GM18517 (cell line): ENCODE measurements around the gene CENPL.
"Not testable (repeated sequence)": the region's sequence is repeated elsewhere in the genome, so short reads cannot be mapped to it uniquely, and the experiment has no call there.

Experiments used
- ATAC-seq: cut with Tn5 transposase; IDR thresholded peaks from one replicate; pipeline ENCODE4 v1.9.1; 2021; ENCODE audit warnings: mild to moderate bottlenecking, moderate library complexity; ENCODE audit not compliant: unreplicated experiment

CENPL gene, protein sequence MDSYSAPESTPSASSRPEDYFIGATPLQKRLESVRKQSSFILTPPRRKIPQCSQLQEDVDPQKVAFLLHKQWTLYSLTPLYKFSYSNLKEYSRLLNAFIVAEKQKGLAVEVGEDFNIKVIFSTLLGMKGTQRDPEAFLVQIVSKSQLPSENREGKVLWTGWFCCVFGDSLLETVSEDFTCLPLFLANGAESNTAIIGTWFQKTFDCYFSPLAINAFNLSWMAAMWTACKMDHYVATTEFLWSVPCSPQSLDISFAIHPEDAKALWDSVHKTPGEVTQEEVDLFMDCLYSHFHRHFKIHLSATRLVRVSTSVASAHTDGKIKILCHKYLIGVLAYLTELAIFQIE

DNA sequence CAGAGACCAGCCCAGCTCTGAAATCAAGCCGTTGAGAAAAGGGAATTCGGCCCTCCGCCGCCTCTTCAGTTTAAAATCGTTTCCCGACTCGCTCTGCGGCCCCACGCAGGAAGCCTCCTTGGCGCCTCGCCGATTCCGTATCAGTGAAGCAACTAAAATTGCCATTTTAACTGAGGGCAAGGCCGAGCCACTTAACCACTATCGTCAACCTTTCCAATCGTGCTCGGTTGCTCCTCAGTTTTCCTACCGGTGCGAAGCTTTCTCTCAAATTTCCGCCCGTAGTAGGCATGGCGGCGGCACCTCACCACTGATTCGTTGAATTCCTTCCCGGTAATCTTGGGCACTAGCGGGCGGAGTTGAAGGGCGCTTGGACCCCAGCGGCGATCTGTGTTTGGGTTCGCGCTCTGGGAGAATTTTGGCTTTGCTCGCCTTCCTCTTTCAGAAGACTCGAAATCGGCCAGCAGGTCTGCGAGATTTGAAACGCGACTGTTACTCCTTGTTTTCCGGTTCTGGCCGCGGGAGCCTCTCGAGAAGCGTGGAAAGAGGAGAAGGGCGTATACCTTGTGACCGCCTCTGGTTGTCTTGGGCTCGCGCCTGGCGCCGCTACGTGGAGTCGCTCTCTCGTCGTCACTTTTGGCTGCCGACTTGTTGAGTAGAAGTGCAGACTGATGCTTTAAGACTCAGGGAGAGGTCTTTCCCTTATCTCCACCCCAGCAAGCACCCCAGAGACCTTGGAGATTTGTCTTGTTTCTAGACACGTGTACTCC is at the start of gene CENPL, which contains the start of gene DARS2:
TSS of gene CENPL (minus strand) at position 569 of the 767 bp plus-strand sequence. CDS start 13,584 bp downstream, outside the sequence.
TSS of gene DARS2 (plus strand) at position 359 of the 767 bp plus-strand sequence. CDS start 557 bp downstream, outside the sequence.
- ATAC-seq = peak; percentile 88

DNA sequence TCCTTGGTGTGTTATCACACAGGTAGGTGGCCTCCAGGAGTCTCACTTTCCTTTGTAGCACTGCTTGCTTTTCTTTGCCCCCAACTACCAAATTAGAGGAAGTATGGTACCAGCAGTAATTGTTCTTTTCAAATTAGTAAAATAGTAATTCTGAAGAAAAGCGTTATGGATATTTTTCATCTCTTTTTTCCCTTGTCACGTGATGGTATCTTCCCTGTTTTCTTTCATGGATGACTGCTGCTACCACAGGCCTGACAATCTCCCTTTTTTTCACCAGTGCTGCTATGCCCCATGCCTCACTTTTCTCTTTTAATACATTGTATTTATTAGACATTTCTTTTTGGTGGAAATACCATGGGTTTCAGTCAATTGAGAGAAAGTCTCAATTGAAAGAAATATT is 46.8 kb upstream of the CENPL start:
- no peak for ATAC-seq

DNA sequence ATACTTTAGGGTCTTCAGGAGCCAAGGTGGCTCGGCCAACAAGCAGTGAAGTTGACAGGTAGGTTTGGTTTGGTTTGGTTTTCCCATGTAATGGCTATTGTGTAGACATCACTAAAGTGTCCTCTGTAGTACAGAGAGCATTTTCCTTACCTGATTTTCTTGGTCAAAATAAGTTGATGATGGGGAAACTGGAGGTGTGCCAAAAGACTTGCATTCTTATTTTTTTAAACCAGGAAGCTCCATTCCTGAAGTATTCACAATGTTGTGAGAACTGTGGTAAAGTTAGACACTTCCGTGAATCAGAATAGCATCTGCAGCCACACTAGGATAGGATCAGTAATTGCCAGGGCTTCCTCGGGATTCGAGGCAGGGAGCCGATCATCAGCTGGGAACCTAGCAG is 46.4 kb upstream of the CENPL start:
- ATAC-seq = no peak

DNA sequence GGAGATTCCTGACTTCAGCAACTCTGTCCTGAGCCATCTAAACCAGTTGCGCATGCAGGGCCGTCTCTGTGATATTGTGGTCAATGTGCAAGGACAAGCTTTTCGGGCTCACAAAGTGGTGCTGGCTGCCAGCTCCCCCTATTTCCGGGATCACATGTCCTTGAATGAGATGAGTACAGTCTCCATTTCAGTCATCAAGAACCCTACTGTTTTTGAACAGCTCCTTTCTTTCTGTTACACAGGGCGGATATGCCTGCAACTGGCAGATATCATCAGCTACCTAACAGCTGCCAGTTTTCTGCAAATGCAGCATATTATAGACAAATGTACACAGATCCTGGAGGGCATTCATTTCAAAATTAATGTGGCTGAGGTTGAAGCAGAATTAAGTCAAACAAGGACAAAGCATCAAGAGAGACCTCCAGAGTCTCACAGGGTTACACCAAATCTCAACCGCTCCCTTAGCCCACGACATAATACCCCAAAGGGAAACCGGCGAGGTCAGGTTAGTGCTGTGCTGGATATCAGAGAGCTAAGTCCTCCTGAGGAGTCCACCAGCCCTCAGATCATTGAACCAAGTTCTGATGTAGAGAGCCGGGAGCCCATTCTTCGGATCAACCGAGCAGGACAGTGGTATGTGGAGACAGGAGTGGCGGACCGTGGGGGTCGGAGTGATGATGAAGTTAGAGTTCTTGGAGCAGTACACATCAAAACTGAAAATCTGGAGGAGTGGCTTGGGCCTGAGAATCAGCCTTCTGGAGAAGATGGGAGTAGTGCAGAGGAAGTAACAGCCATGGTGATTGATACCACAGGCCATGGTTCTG is 45.8 kb upstream of the CENPL start:
- no peak for ATAC-seq

DNA sequence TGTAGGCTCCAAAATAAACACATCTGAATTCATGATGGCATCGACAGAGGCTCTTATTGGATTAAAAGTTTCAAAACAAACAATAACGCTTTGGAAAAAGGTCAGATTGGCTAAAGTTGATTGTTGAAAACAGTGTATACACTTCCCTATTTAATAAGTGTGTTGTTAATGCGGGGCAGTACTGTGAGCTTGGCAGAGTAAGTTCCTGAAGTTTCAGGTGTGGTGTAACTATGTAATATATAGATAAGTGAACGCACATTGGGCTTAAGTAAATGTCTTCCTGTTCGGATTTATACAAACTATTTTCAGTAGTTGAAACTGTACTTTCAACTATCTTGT is 44.3 kb upstream of the CENPL start:
- ATAC-seq = no peak

- peak; percentile 49 for ATAC-seq
Observed at GRCh38 chr1:173868266-173869020, 43.8 kb upstream of the CENPL start, which contains the start of gene ZBTB37. ZBTB37 (plus strand) TSS chr1:173868380; CDS start chr1:173870226, 1,846 bp downstream.

DNA sequence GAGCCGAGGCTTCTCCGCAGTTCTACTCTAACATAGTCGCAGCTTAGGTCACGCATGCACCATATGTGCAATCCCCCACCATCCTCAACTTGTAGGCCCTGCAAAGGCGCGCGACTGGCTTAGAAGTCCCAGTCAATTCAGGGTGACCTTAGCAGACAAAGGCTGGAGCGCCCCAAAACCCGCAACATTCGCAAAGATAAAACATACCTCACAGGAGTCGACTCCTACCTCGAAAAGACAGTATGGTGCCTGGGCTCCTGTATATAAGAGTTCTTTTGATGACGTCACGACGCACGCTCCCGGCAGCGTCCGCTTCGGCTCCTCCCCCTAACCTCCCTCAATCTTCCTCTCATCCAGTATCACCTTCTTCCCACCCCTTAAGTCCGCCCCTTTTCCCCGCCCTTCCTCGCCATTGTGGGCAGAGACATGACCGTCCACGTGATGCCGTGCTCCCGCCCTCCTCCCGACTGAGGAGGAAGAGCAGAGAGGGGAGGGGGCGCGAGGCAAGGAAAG is 43.1 kb upstream of the CENPL start, which contains the start of gene GAS5:
TSS of gene GAS5 (minus strand) at position 237 of the 513 bp plus-strand sequence.
- peak; percentile 79 for ATAC-seq

DNA sequence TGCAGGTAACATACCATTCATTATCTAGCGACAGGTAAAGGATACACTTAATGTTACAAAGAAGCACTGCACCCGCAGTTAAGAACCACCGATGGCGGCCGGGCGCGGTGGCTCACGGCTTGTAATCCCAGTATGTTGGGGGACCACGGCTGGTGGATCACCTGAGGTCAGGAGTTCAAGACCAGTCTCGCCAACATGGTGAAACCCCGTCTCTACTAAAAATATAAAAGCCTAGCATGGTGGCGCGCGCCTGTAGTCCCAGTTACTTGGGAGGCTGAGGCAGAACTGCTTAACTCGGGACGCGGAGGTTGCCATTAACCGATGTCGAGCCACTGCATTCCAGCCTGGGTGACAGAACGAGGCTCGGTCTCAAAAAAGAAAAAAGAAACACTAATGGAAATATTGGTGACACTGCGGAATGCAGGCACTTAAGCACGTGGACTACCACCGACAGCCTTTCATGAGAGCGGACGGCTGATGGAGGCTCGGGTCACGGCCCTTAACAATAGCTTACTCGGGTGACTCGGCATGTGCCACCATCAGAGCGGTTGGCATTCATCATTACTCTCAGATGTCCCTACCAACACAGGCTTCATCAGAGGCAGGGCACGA is 42.6 kb upstream of the CENPL start:
- no peak for ATAC-seq

- ATAC-seq = no peak
Observed at GRCh38 chr1:173866413-173867115, 41.9 kb upstream of the CENPL start.

DNA sequence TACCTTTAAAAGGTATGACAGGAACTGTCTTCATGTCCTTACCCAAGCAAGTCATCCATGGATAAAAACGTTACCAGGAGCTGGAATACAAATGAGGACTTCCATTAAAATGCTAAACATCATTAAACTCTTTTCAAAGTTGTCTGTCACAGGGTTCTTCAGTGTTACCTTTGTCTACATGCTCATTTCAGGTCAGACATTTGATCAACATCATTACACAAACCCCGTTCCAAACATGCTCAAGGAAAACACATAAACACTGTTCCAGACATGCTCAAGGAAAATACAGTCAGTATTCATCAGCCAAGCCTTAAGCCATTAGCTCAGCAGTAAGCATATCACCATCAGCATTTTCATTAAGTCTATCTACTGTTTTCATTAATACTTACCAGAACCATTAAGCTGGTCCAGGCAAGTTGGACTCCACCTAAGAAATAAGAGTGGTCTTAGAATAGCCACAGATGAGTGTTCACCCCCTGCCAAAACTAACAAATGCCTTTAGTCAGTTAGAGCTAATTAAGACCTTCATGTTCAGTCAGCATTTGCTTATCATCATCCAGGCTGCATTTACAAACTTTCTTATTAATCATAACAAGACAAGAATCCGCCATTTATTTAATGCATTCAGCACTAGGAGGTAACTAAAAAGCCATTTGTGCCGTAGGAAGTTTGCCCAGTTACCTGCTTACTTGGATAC is 40.9 kb upstream of the CENPL start:
- no peak for ATAC-seq

DNA sequence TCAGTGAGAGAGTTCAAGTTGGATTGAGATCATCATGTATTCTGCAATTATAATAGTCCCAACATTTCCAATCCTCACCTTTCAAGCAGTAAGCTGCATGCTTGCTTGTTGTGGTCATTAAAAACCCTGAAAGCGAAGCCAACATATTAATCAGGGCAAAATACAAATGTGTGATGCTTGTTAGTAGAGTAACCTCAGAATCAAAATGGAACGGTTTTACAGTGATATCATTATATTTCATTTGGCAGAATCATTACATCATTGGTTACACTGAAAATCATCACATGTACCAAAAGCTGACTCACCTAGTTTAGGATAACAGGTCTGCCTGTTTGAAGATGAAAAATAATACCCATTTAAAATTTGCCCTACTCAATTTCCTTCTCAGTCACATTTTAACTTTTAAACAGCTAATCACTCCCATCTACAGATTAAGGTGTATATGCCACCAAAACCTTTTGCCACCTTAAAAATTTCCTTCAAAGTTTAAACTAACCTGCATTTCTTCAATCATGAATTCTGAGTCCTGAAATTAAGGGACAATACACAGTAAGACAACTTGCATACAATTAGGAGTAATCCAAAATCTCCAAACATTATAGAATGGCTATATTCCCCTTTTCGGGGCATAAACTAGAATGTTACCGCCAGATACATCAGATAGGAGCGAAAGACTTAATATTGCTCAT is 39.6 kb upstream of the CENPL start:
- no peak for ATAC-seq

- no peak for ATAC-seq
Observed at GRCh38 chr1:173863224-173864161, 38.8 kb upstream of the CENPL start.

GRCh38 chr1:173862769-173863223 is 38.1 kb upstream of the CENPL start:
- no peak for ATAC-seq

GRCh38 chr1:173862146-173862768 is 37.6 kb upstream of the CENPL start:
- not testable (repeated sequence) for ATAC-seq

- no peak for ATAC-seq
Observed at GRCh38 chr1:173861731-173862145, 37.1 kb upstream of the CENPL start.

GRCh38 chr1:173860065-173860464 is 35.4 kb upstream of the CENPL start:
- no peak for ATAC-seq
